IPS-18c (cell line): ENCODE data around the gene XIAP.
"Not testable (repeated sequence)": the region's sequence is repeated elsewhere in the genome, so short reads cannot be mapped to it uniquely, and the experiment has no call there.

Experiments
- H3K4me3 ChIP-seq: 2 replicates; pipeline ENCODE4 v1.7.0; 2013; ENCODE audit warnings: low read depth, mild to moderate bottlenecking, low read length, moderate library complexity; ENCODE audit not compliant: insufficient read depth
- H3K9me3 ChIP-seq: one replicate; pipeline ENCODE4 v1.6.1; 2013; ENCODE audit warnings: mild to moderate bottlenecking, low read length, moderate library complexity; ENCODE audit not compliant: control insufficient read depth, insufficient read depth

The XIAP gene

GRCh38 chrX:123859409-123859845 lies 426 bp upstream of the XIAP start:
- peak overlapping the region; percentile 60 for H3K4me3 ChIP-seq

GRCh38 chrX:123860983-123861382 lies 1.1 kb downstream of the XIAP start:
- Histone ChIP-seq H3K4me3 (no peak overlapping the region; the same call in 1 of the 2 replicates), H3K9me3 (peaks cover 4% of the 10 kb centered on the region)

More at GRCh38 chrX:123859409-123859845, 426 bp upstream of the XIAP start:
- peaks cover 4% of the 10 kb centered on the region for H3K9me3 ChIP-seq

DNA sequence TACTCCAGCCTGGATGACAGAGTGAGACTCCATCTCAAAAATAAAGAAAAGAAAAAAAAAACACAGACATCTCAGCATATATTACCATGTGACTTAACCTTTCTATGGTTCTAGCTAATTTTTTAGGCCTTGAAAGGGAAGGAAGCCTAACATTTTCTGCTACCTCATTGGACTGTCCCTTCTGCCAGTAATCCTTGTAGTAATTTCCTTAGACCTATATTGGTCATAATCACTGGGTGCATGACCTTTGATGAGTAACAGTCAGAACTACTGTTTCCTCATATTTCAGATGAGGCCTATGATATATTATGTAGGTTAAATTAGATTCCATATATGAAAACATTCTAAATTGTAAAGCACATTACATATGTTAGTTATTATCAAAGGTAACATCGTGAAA lies 9.6 kb downstream of the XIAP start:
- H3K9me3 ChIP-seq: peaks cover 10% of the 10 kb centered on the region
- H3K4me3 ChIP-seq: no peak overlapping the region

DNA sequence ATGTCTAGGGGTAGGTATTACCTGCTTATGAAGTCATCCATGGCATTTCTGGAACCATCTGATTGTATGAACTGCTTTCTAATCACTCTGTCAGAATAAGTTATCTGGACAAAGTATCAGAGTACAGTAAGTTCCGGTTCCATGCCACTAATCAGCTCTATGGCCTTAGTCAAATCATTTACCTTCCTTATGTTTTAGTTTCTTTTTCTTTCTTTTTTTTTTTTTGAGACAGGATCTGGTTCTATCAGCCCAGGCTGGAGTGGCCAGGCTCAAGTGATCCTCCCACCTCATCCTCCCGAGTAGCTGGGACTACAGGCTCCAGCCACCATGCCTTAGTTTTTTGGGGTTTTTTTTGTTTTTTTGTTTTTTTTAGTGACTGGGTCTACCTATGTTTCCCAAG lies 11.5 kb downstream of the XIAP start:
- Histone ChIP-seq H3K9me3 (peaks cover 6% of the 10 kb centered on the region), H3K4me3 (no peak overlapping the region)

GRCh38 chrX:123873956-123874355 lies 14.1 kb downstream of the XIAP start:
- Histone ChIP-seq H3K9me3 (peaks cover 4% of the 10 kb centered on the region), H3K4me3 (no peak overlapping the region)

GRCh38 chrX:123876177-123876576 lies 16.3 kb downstream of the XIAP start:
- Histone ChIP-seq H3K4me3 (no peak overlapping the region), H3K9me3 (peaks cover 2% of the 10 kb centered on the region)

DNA sequence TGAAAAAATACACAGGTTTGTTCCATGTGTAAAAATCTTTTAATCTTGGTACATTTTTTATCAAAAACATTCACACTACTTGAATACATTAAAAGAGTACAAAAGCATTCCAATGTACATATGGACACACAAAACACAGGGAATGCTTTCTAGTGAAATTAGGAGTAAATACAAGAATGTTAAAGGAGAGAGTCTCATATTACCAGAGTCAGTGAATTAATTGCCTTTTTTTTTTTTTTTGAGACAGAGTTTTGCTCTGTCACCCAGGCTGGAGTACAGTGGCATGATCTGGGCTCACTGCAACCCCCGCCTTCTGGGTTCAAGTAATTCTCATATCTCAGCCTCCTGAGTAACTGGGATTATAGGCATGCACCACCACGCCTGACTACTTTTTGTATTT lies 17.0 kb downstream of the XIAP start:
- H3K4me3 ChIP-seq: no peak overlapping the region
- H3K9me3 ChIP-seq: peaks cover 2% of the 10 kb centered on the region

DNA sequence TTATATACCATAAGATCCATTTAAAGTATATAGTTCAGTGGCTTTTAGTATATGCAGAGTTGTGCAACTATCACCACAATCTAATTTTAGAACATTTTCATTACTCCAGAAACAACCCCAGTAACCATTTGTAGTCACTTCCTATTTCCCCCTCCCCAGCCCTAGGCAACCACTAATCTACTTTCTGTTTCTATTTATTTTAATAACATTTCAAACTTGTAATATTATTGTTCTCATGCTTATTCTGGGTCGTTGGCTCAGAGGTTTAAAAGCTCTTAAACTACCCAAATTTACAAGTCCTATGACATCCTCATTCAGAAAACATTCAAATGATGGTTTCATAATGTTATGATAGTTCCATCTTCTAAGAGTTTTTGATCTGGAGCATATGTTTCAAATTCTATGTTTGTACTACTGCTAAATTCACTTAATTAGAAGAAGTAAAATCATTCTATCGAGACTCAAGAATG lies 18.4 kb downstream of the XIAP start:
- Histone ChIP-seq H3K4me3 (no peak overlapping the region), H3K9me3 (no peaks in the 10 kb centered on the region)

DNA sequence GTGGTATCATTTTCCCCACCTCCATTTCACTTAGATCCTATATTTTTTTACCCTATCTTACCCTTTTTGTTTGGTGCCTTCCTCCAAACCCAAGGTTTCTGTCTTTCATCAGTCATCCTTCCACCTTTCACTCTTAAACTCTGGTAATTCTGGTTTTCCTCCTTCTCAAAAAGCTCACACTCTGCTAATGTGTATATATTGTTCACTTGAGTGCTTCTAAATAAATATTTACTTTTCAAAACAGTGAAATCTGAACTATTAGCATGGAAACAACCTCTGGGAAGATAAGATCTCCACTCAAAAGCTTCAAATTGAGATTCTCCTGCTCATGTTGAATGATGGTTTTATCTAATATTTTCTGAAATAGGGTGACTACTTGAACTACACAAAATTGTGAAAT lies 21.5 kb downstream of the XIAP start:
- no peaks in the 10 kb centered on the region for H3K9me3 ChIP-seq
- H3K4me3 ChIP-seq: no peak overlapping the region

- no peak overlapping the region for H3K4me3 ChIP-seq
- no peaks in the 10 kb centered on the region for H3K9me3 ChIP-seq
These were observed 22.5 kb downstream of the XIAP start for GRCh38 chrX:123882391-123882790.

DNA sequence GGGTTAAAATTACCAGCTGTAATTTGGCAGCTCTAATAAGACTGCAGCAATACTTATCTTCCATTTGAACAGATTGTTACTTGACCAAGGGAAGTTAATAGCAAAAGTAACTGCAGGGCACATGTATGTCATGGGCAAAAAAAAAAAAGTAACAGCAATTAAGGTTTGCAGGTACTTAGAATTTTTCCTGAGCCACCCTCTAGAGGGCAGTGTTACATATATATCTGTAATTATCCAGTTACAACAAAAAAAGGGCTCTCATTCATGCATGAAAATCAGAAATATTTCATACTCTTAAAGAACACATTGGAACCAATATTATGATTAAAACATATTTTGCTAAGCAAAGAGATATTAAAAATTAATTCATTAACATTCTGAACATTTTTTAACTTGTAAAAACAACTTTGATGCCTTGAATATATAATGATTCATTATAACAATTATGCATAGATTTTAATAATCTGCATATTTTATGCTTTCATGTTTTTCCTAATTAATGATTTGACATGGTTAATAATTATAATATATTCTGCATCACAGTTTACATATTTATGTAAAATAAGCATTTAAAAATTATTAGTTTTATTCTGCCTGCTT lies 25.1 kb downstream of the XIAP start:
- no peaks in the 10 kb centered on the region for H3K9me3 ChIP-seq
- no peak overlapping the region for H3K4me3 ChIP-seq

DNA sequence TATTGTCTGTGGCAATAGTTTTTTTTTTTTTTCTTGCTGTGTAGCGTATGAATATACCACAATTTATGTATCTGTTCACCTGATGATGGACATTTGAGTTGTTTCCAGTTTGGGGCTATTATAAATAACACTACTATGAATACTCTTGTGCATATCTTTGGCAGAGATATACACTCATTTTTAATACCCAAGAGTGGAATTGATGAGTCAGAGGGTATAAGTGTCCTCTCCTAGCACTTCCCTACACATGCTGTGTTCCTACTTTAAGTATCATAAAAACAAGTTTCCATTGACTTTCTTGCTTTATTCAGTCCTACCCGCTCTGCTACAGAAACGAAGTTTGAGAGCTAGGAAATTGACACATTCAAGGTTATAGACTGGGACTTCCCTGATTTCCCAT lies 39.8 kb downstream of the XIAP start:
- no peak overlapping the region for H3K4me3 ChIP-seq

GRCh38 chrX:123903261-123903660 lies 43.4 kb downstream of the XIAP start:
- not testable (repeated sequence) for H3K4me3 ChIP-seq, H3K9me3 ChIP-seq

More for the DNA sequence above, 39.8 kb downstream of the XIAP start:
- H3K9me3 ChIP-seq: peaks cover 4% of the 10 kb centered on the region

DNA sequence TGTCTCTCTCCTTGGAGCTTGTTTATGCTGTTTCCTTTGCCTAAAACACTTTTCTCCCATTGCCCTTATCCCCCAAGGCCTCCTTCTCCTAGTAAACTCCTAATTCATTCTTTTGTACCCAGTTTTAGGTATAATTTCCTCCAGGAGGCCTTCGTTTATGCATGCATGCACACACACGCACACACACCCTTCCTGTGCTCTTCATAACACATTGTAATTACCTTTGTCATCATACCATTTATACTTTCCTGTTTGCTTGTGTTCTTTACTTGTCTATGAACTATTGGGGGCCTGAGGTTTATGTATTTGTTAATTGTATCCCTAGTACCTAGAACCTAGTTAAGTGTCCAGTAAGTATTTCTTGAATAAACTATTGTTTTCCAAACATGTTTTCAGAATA lies 45.5 kb downstream of the XIAP start:
- Histone ChIP-seq H3K9me3 (no peaks in the 10 kb centered on the region), H3K4me3 (no peak overlapping the region)

DNA sequence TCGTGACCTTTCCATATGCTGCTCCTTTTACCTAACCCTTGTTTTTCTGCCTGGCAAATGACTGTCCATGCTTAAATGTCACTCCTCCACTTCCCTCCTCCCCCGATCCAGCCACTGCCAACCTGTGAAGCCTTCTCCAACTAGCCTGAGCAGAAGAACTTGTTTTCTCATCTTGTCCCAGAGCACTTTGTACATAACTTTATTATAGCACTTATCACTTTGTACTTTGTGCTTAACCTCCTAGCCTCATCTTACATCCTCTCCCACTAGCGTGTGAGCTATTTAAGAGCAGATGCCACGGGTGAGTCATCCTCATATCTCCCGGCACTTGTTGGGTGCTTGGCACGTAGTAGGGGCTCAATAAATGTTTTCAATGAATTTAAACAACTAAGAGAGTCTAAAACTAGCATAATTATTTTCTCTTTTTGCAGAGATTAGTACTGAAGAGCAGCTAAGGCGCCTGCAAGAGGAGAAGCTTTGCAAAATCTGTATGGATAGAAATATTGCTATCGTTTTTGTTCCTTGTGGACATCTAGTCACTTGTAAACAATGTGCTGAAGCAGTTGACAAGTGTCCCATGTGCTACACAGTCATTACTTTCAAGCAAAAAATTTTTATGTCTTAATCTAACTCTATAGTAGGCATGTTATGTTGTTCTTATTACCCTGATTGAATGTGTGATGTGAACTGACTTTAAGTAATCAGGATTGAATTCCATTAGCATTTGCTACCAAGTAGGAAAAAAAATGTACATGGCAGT lies 46.9 kb downstream of the XIAP start:
- Histone ChIP-seq H3K4me3 (no peak overlapping the region), H3K9me3 (peaks cover 3% of the 10 kb centered on the region)

DNA sequence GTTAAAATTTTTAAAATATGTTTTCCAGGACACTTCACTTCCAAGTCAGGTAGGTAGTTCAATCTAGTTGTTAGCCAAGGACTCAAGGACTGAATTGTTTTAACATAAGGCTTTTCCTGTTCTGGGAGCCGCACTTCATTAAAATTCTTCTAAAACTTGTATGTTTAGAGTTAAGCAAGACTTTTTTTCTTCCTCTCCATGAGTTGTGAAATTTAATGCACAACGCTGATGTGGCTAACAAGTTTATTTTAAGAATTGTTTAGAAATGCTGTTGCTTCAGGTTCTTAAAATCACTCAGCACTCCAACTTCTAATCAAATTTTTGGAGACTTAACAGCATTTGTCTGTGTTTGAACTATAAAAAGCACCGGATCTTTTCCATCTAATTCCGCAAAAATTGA lies 49.7 kb downstream of the XIAP start:
- H3K9me3 ChIP-seq: peaks cover 3% of the 10 kb centered on the region
- H3K4me3 ChIP-seq: no peak overlapping the region

- Histone ChIP-seq H3K9me3 (no peaks in the 10 kb centered on the region), H3K4me3 (no peak overlapping the region)
These were observed 57.2 kb downstream of the XIAP start for GRCh38 chrX:123917069-123917468.

DNA sequence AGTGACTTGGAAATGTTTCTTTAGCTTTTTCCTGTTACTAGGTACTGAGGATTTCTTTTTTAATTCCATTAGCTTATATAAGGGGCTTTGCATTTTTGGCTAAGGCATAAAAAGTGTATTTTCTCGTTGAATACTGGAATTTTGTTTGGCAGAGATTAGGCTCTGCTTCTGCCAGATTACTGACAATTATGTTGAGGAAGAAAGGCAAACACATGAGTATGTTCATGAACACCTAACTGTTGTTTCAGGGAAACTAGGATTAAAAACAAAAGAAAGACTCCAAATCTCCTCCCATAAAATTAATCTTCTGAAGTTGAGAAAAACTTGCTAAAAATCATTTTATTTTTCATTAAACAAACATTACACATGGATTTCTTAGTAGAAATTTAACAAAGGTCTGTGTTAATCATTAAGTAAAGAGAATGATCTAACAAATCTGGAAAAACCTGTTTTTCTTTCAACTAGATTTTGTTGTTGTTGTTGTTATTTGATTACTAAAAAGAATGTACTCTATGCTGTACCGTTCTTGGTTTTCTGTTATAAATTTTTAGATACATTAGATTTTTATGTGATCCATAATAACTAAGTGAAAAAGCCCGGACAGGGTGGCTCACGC lies 58.4 kb downstream of the XIAP start:
- H3K9me3 ChIP-seq: no peaks in the 10 kb centered on the region
- H3K4me3 ChIP-seq: no peak overlapping the region
